Activated naive CD8-positive, alpha-beta T cell treated with anti-CD3 and anti-CD28 coated beads, Interleukin-2, amount 10 ng/mL, durations not matched to agents 7 days and 5 days (primary cell): ENCODE data around the gene SPAG5. TPM values are rescaled to one million over a fixed set of nuclear protein-coding genes. Genes with fewer than 3 reads are reported as not detected.
"Not testable (repeated sequence)": the region's sequence is repeated elsewhere in the genome, so short reads cannot be mapped to it uniquely, and the experiment has no call there.

ENCODE experiments used
- ATAC-seq: fragments of 150-1000 bp; cut with Tn5 transposase; one replicate; pipeline ENCODE4 v1.10.0; 2021; ENCODE audit warnings: low read depth, moderate library complexity
- POLR2A ChIA-PET: fragments of 350-600 bp; sonication (Branson Sonifier 250); formaldehyde crosslinking; loops from one replicate; lab custom pipeline; 2021; ENCODE audit warnings: antibody characterized with exemption; lab: Charles Lee
- DNase-seq: peaks from one replicate; pipeline ENCODE4 v3.0.0; 2021
- H3K27ac Mint-ChIP-seq: one replicate; pipeline ENCODE4 v1.8.0; 2022; ENCODE audit warnings: mild to moderate bottlenecking, mixed read lengths
- H3K27me3 Mint-ChIP-seq: one replicate; pipeline ENCODE4 v1.8.0; 2022; ENCODE audit warnings: mild to moderate bottlenecking, moderate library complexity, mixed read lengths
- H3K36me3 Mint-ChIP-seq: one replicate; pipeline ENCODE4 v1.8.0; 2021; ENCODE audit warnings: mild to moderate bottlenecking, mixed read lengths
- H3K4me1 Mint-ChIP-seq: one replicate; pipeline ENCODE4 v1.8.0; 2021; ENCODE audit warnings: mixed read lengths
- H3K4me3 Mint-ChIP-seq: one replicate; pipeline ENCODE4 v1.8.0; 2022; ENCODE audit warnings: mild to moderate bottlenecking, moderate library complexity, mixed read lengths
- H3K9me3 Mint-ChIP-seq: one replicate; pipeline ENCODE4 v1.8.0; 2021; ENCODE audit warnings: mixed read lengths
- total RNA-seq, 2 experiments: library from RNA; stranded (reverse); gene quantifications; one replicate each; pipeline ENCODE4 v1.2.3, GENCODE V29; 2021

SPAG5 gene
- total RNA-seq, 2 experiments from 2014 or later: 109 to 118 TPM

- H3K36me3 Mint-ChIP-seq: peaks cover 23% of the 10 kb centered on the region
- no peak overlapping the region for H3K27ac Mint-ChIP-seq
- DNase-seq (no peak), ATAC-seq (no peak)
- H3K9me3 Mint-ChIP-seq: no peaks in the 10 kb centered on the region
- no peaks in the 10 kb centered on the region for H3K27me3 Mint-ChIP-seq
- H3K4me1 Mint-ChIP-seq: no peaks in the 10 kb centered on the region
- H3K4me3 Mint-ChIP-seq: no peak overlapping the region
- POLR2A ChIA-PET: no interaction called here
These were observed 21.2 kb upstream of the SPAG5 start for GRCh38 chr17:28620010-28620409.

- DNase-seq (no peak), ATAC-seq (no peak)
- H3K27ac Mint-ChIP-seq: no peak overlapping the region
- no peaks in the 10 kb centered on the region for H3K9me3 Mint-ChIP-seq
- POLR2A ChIA-PET: no interaction called here
- no peak overlapping the region for H3K4me3 Mint-ChIP-seq
- no peaks in the 10 kb centered on the region for H3K27me3 Mint-ChIP-seq
- no peaks in the 10 kb centered on the region for H3K4me1 Mint-ChIP-seq
- peaks cover 25% of the 10 kb centered on the region for H3K36me3 Mint-ChIP-seq
These were observed 19.6 kb upstream of the SPAG5 start for GRCh38 chr17:28618464-28618863.

GRCh38 chr17:28616281-28616680 lies 17.5 kb upstream of the SPAG5 start:
- H3K4me1 Mint-ChIP-seq: peaks cover 2% of the 10 kb centered on the region
- ATAC-seq: no peak
- H3K36me3 Mint-ChIP-seq: peaks cover 22% of the 10 kb centered on the region
- H3K4me3 Mint-ChIP-seq: no peak overlapping the region
- no peaks in the 10 kb centered on the region for H3K27me3 Mint-ChIP-seq
- DNase-seq: no peak
- no peaks in the 10 kb centered on the region for H3K9me3 Mint-ChIP-seq
- H3K27ac Mint-ChIP-seq: no peak overlapping the region
- POLR2A ChIA-PET: interaction anchor here (0.5 to 1.4 kb wide), 2 partner anchors 17 to 95 kb away, joined by 3 to 5 read pairs; partner anchors contain the start of gene PROCA1

- Mint-ChIP-seq H3K4me1 (peaks cover 2% of the 10 kb centered on the region), H3K27ac (no peak overlapping the region), H3K9me3 (no peaks in the 10 kb centered on the region), H3K36me3 (peaks cover 22% of the 10 kb centered on the region), H3K27me3 (no peaks in the 10 kb centered on the region), H3K4me3 (no peak overlapping the region)
- no peak for DNase-seq
- no peak for ATAC-seq
- POLR2A ChIA-PET: no interaction called here
These were observed 16.6 kb upstream of the SPAG5 start for GRCh38 chr17:28615260-28615940.

GRCh38 chr17:28613931-28614381 lies 15.1 kb upstream of the SPAG5 start, which contains the start of gene RSKR:
RSKR (minus strand) TSS chr17:28614185; CDS start chr17:28614161, 24 bp downstream.
- ATAC-seq (no peak), DNase-seq (no peak)
- Mint-ChIP-seq H3K4me1 (peaks cover 4% of the 10 kb centered on the region), H3K27ac (peak within 1 kb of the TSS; percentile 72), H3K9me3 (no peaks in the 10 kb centered on the region), H3K36me3 (peaks cover 18% of the 10 kb centered on the region), H3K4me3 (no peak within 1 kb of the TSS), H3K27me3 (no peaks in the 10 kb centered on the region)
- POLR2A ChIA-PET: no interaction called here

GRCh38 chr17:28612936-28613872 lies 14.4 kb upstream of the SPAG5 start:
- peaks cover 18% of the 10 kb centered on the region for H3K36me3 Mint-ChIP-seq
- no peaks in the 10 kb centered on the region for H3K9me3 Mint-ChIP-seq
- POLR2A ChIA-PET: interaction anchor here (1.4 kb wide), 1 partner anchor 14 kb away, joined by 5 read pairs; no protein-coding TSS in a partner anchor
- H3K4me1 Mint-ChIP-seq: peaks cover 4% of the 10 kb centered on the region
- peak; percentile 48 for ATAC-seq
- no peak overlapping the region for H3K4me3 Mint-ChIP-seq
- no peak overlapping the region for H3K27ac Mint-ChIP-seq
- H3K27me3 Mint-ChIP-seq: no peaks in the 10 kb centered on the region
- no peak for DNase-seq

GRCh38 chr17:28612531-28612930 lies 13.7 kb upstream of the SPAG5 start:
- POLR2A ChIA-PET: interaction anchor here (1.4 kb wide), 1 partner anchor 13 kb away, joined by 5 read pairs; no protein-coding TSS in a partner anchor
- no peaks in the 10 kb centered on the region for H3K9me3 Mint-ChIP-seq
- peaks cover 4% of the 10 kb centered on the region for H3K4me1 Mint-ChIP-seq
- no peak overlapping the region for H3K4me3 Mint-ChIP-seq
- ATAC-seq (no peak), DNase-seq (no peak)
- H3K36me3 Mint-ChIP-seq: peaks cover 17% of the 10 kb centered on the region
- H3K27ac Mint-ChIP-seq: no peak overlapping the region
- H3K27me3 Mint-ChIP-seq: no peaks in the 10 kb centered on the region

- H3K27me3 Mint-ChIP-seq: no peaks in the 10 kb centered on the region
- POLR2A ChIA-PET: interaction anchor here (0.7 to 1.5 kb wide), 3 partner anchors 11 to 34 kb away, joined by 4 to 5 read pairs (median 4); partner anchors contain the start of gene ALDOC
- no peak overlapping the region for H3K4me3 Mint-ChIP-seq
- H3K9me3 Mint-ChIP-seq: no peaks in the 10 kb centered on the region
- H3K27ac Mint-ChIP-seq: peak overlapping the region; percentile 40
- no peak for DNase-seq
- peaks cover 7% of the 10 kb centered on the region for H3K36me3 Mint-ChIP-seq
- no peak for ATAC-seq
- peaks cover 4% of the 10 kb centered on the region for H3K4me1 Mint-ChIP-seq
These were observed 11.6 kb upstream of the SPAG5 start for GRCh38 chr17:28610376-28610775.

GRCh38 chr17:28604031-28604430 lies 5.2 kb upstream of the SPAG5 start:
- DNase-seq, H3K27me3 Mint-ChIP-seq, H3K36me3 Mint-ChIP-seq, H3K4me3 Mint-ChIP-seq, H3K27ac Mint-ChIP-seq, H3K9me3 Mint-ChIP-seq, ATAC-seq, POLR2A ChIA-PET, H3K4me1 Mint-ChIP-seq: not testable (repeated sequence)

- Mint-ChIP-seq H3K36me3 (peaks cover 13% of the 10 kb centered on the region), H3K4me1 (peaks cover 16% of the 10 kb centered on the region), H3K27me3 (no peaks in the 10 kb centered on the region), H3K27ac (peak overlapping the region; percentile 93), H3K4me3 (peak overlapping the region; percentile 90), H3K9me3 (no peaks in the 10 kb centered on the region)
- POLR2A ChIA-PET: interaction anchor here (0.7 to 2.7 kb wide), 13 partner anchors 8 to 352 kb away, joined by 3 to 33 read pairs (median 5); partner anchors contain the start of genes ALDOC, BLTP2, PIGS and SDF2
- peak; percentile 56 for DNase-seq
- ATAC-seq: peak; percentile 57
These were observed 723 bp upstream of the SPAG5 start for GRCh38 chr17:28599311-28600184.

GRCh38 chr17:28598389-28598788 lies 436 bp downstream of the SPAG5 start:
- Mint-ChIP-seq H3K4me3 (peak overlapping the region; percentile 90), H3K27ac (peak overlapping the region; percentile 93), H3K27me3 (no peaks in the 10 kb centered on the region), H3K36me3 (peaks cover 13% of the 10 kb centered on the region), H3K9me3 (no peaks in the 10 kb centered on the region), H3K4me1 (peaks cover 16% of the 10 kb centered on the region)
- no peak for DNase-seq
- peak; percentile 10 for ATAC-seq
- POLR2A ChIA-PET: interaction anchor here (0.8 to 2.7 kb wide), 7 partner anchors 9 to 273 kb away, joined by 3 to 33 read pairs (median 3); partner anchors contain the start of genes ALDOC and PIGS

- no peaks in the 10 kb centered on the region for H3K9me3 Mint-ChIP-seq
- DNase-seq (no peak), ATAC-seq (no peak)
- peaks cover 16% of the 10 kb centered on the region for H3K4me1 Mint-ChIP-seq
- H3K4me3 Mint-ChIP-seq: peak overlapping the region; percentile 90
- H3K36me3 Mint-ChIP-seq: peaks cover 18% of the 10 kb centered on the region
- peak overlapping the region; percentile 93 for H3K27ac Mint-ChIP-seq
- POLR2A ChIA-PET: interaction anchor here (0.8 to 2.7 kb wide), 6 partner anchors 8 to 114 kb away, joined by 3 to 33 read pairs (median 3); partner anchors contain the start of genes ALDOC and PIGS
- no peaks in the 10 kb centered on the region for H3K27me3 Mint-ChIP-seq
These were observed 1.0 kb downstream of the SPAG5 start for GRCh38 chr17:28597606-28598383.
